Peyer's patch (tissue), 4 donors: ENCODE measurements around the gene ZNF831. TPM values are rescaled to one million over a fixed set of nuclear protein-coding genes. Genes with fewer than 3 reads are reported as not detected.

Experiments used
- DNase-seq, 3 donors: peaks; one replicate each; pipeline ENCODE4 v3.0.0-alpha.2; 2017 to 2019
- H3K27ac ChIP-seq, 4 donors: fragments of 200-600 bp; sonication (generic); one replicate each; pipeline ENCODE4 v1.5.1; 2016 to 2019
- H3K27me3 ChIP-seq, 2 donors: fragments of 200-600 bp; sonication (generic); one replicate each; pipeline ENCODE4 v1.5.1; 2019
- H3K36me3 ChIP-seq, 3 donors: fragments of 200-600 bp; sonication (generic); one replicate each; pipeline ENCODE4 v1.5.1; 2016 to 2019
- H3K4me1 ChIP-seq, 4 donors: fragments of 200-600 bp; sonication (generic); one replicate each; pipeline ENCODE4 v1.5.1; 2016 to 2019
- H3K4me3 ChIP-seq, 4 donors: fragments of 200-600 bp; sonication (generic); 1 replicate in 3 of 4; 2 replicates in 1 of 4; pipeline ENCODE4 v1.5.1; 2016 to 2019; ENCODE audit warnings: mild to moderate bottlenecking in 1 of 4
- H3K9me3 ChIP-seq, 4 donors: fragments of 200-600 bp; sonication (generic); one replicate each; pipeline ENCODE4 v1.5.1; 2016 to 2019; ENCODE audit warnings: mild to moderate bottlenecking in 1 of 4
- CTCF ChIP-seq, 6 experiments: fragments of 450-650 bp in 4 of 6; fragments of 200-600 bp in 2 of 6; sonication (generic) in 1 of 6; IDR thresholded peaks; one replicate each; pipeline ENCODE4 v1.5.1; 2017 to 2019; ENCODE audit warnings: antibody characterized with exemption in 6 of 6, mild to moderate bottlenecking in 3 of 6, moderate library complexity in 1 of 6
- POLR2A ChIP-seq, 2 donors: fragments of 450-650 bp; IDR thresholded peaks; one replicate each; pipeline ENCODE4 v1.5.1; 2017; ENCODE audit warnings: antibody characterized with exemption in 2 of 2, mild to moderate bottlenecking in 2 of 2, moderate library complexity in 2 of 2
- total RNA-seq, 4 donors: library from RNA; depleted of rRNA; stranded (reverse); fragments of >200 nt; gene quantifications; one replicate each; pipeline ENCODE4 v1.1.0, GENCODE V29; 2016

ZNF831 gene
- total RNA-seq, 4 donors from 2014 or later: 1.7 to 11.6 (median 2.3) TPM

- Histone ChIP-seq H3K27ac (peak overlapping the region in 1 of 4 donors; percentile 60), H3K4me1 (peaks cover 0 to 8% (median 0%) of the 10 kb centered on the region in 4 donors), H3K9me3 (no peaks in the 10 kb centered on the region), H3K4me3 (no peak overlapping the region), H3K36me3 (no peaks in the 10 kb centered on the region), H3K27me3 (no peaks in the 10 kb centered on the region)
- TF ChIP-seq CTCF (IDR thresholded peaks at IDR 0.05): no peak
- no peak for TF ChIP-seq POLR2A (IDR thresholded peaks at IDR 0.05)
- DNase-seq: peak in 2 of 3 donors; percentile 83 to 84
Observed at GRCh38 chr20:59289994-59290393, 126.4 kb downstream of the ZNF831 start.

GRCh38 chr20:59291740-59292383 lies 128.2 kb downstream of the ZNF831 start:
- H3K27me3 ChIP-seq: no peaks in the 10 kb centered on the region
- peak in 2 of 3 donors; percentile 64 to 81 for DNase-seq
- H3K4me1 ChIP-seq: peaks cover 0 to 8% (median 0%) of the 10 kb centered on the region in 4 donors
- H3K27ac ChIP-seq: peak overlapping the region in 1 of 4 donors; percentile 12
- H3K9me3 ChIP-seq: no peaks in the 10 kb centered on the region
- no peak for TF ChIP-seq POLR2A (IDR thresholded peaks at IDR 0.05)
- no peak for TF ChIP-seq CTCF (IDR thresholded peaks at IDR 0.05)
- no peak overlapping the region for H3K4me3 ChIP-seq
- no peaks in the 10 kb centered on the region for H3K36me3 ChIP-seq

GRCh38 chr20:59295531-59295930 lies 131.9 kb downstream of the ZNF831 start:
- Histone ChIP-seq H3K36me3 (no peaks in the 10 kb centered on the region), H3K27ac (no peak overlapping the region), H3K4me1 (peaks cover 0 to 8% (median 0%) of the 10 kb centered on the region in 4 donors), H3K4me3 (no peak overlapping the region), H3K9me3 (no peaks in the 10 kb centered on the region), H3K27me3 (no peaks in the 10 kb centered on the region)
- TF ChIP-seq POLR2A (IDR thresholded peaks at IDR 0.05): no peak
- no peak for TF ChIP-seq CTCF (IDR thresholded peaks at IDR 0.05)
- DNase-seq: no peak

- no peaks in the 10 kb centered on the region for H3K9me3 ChIP-seq
Observed at GRCh38 chr20:59297686-59298085, 134.1 kb downstream of the ZNF831 start.

GRCh38 chr20:59299945-59300332 lies 136.3 kb downstream of the ZNF831 start:
- H3K36me3 ChIP-seq: no peaks in the 10 kb centered on the region
- H3K4me3 ChIP-seq: peak overlapping the region in 3 of 4 donors; percentile 28 to 71 (median 70)
- no peaks in the 10 kb centered on the region for H3K9me3 ChIP-seq
- H3K4me1 ChIP-seq: no peaks in the 10 kb centered on the region
- H3K27ac ChIP-seq: peak overlapping the region in 3 of 4 donors; percentile 79 to 98 (median 94)
- DNase-seq: peak in 2 of 3 donors; percentile 82 to 88
- no peaks in the 10 kb centered on the region for H3K27me3 ChIP-seq
- peak; percentile 51 to 61 for TF ChIP-seq POLR2A (IDR thresholded peaks at IDR 0.05)
- TF ChIP-seq CTCF (IDR thresholded peaks at IDR 0.05): no peak

More at GRCh38 chr20:59297686-59298085, 134.1 kb downstream of the ZNF831 start:
- H3K27ac ChIP-seq: no peak overlapping the region
- H3K4me1 ChIP-seq: no peaks in the 10 kb centered on the region
- no peaks in the 10 kb centered on the region for H3K27me3 ChIP-seq
- H3K36me3 ChIP-seq: no peaks in the 10 kb centered on the region
- DNase-seq: no peak
- TF ChIP-seq POLR2A (IDR thresholded peaks at IDR 0.05): no peak
- TF ChIP-seq CTCF (IDR thresholded peaks at IDR 0.05): no peak
- H3K4me3 ChIP-seq: no peak overlapping the region
